ENCODE results near the gene OR4D2.

DNA sequence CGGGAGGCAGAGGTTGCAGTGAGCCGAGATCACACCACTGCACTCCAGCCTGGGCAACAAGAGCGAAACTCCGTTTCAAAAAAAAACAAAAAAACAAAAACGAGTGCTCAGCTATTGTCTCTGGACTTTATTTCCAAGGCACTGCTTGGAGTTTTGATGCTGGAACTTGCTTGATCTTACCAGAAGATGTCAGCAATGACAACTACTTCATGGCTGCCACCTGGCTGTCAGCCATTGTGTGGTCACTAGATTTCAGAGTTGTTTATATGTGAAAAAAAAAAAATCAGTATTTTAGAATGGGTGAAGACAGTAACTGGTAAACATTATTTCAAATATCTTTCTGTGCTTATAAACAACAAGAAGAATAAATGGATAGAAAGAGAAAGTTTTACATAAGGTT lies 44.9 kb upstream of the OR4D2 start:
- no peak for TF ChIP-seq POLR2A (IDR thresholded peaks at IDR 0.05; ENCODE audit: insufficient read depth in 1 of 2, low read depth in 2 of 2, low read length in 2 of 2)
- TF ChIP-seq, protein P1, sequence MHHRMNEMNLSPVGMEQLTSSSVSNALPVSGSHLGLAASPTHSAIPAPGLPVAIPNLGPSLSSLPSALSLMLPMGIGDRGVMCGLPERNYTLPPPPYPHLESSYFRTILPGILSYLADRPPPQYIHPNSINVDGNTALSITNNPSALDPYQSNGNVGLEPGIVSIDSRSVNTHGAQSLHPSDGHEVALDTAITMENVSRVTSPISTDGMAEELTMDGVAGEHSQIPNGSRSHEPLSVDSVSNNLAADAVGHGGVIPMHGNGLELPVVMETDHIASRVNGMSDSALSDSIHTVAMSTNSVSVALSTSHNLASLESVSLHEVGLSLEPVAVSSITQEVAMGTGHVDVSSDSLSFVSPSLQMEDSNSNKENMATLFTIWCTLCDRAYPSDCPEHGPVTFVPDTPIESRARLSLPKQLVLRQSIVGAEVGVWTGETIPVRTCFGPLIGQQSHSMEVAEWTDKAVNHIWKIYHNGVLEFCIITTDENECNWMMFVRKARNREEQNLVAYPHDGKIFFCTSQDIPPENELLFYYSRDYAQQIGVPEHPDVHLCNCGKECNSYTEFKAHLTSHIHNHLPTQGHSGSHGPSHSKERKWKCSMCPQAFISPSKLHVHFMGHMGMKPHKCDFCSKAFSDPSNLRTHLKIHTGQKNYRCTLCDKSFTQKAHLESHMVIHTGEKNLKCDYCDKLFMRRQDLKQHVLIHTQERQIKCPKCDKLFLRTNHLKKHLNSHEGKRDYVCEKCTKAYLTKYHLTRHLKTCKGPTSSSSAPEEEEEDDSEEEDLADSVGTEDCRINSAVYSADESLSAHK (CRISPR knock-in tag; IDR thresholded peaks at IDR 0.05; ENCODE audit: borderline replicate concordance): no peak
- no peak for TF ChIP-seq SMARCC2 (IDR thresholded peaks at IDR 0.05)
- TF ChIP-seq, protein P2, sequence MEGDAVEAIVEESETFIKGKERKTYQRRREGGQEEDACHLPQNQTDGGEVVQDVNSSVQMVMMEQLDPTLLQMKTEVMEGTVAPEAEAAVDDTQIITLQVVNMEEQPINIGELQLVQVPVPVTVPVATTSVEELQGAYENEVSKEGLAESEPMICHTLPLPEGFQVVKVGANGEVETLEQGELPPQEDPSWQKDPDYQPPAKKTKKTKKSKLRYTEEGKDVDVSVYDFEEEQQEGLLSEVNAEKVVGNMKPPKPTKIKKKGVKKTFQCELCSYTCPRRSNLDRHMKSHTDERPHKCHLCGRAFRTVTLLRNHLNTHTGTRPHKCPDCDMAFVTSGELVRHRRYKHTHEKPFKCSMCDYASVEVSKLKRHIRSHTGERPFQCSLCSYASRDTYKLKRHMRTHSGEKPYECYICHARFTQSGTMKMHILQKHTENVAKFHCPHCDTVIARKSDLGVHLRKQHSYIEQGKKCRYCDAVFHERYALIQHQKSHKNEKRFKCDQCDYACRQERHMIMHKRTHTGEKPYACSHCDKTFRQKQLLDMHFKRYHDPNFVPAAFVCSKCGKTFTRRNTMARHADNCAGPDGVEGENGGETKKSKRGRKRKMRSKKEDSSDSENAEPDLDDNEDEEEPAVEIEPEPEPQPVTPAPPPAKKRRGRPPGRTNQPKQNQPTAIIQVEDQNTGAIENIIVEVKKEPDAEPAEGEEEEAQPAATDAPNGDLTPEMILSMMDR (CRISPR knock-in tag; IDR thresholded peaks at IDR 0.05): peak; percentile 50
- no peak for TF ChIP-seq POLR2AphosphoS5 (IDR thresholded peaks at IDR 0.05; ENCODE audit: low read depth, low read length)
- no peak for TF ChIP-seq MEIS1 (CRISPR knock-in tag; IDR thresholded peaks at IDR 0.05; ENCODE audit: borderline replicate concordance)
- TF ChIP-seq CREB1 (IDR thresholded peaks at IDR 0.05): no peak
- no peak for TF ChIP-seq CREB1 (CRISPR knock-in tag; IDR thresholded peaks at IDR 0.05)
- TF ChIP-seq, protein P3, sequence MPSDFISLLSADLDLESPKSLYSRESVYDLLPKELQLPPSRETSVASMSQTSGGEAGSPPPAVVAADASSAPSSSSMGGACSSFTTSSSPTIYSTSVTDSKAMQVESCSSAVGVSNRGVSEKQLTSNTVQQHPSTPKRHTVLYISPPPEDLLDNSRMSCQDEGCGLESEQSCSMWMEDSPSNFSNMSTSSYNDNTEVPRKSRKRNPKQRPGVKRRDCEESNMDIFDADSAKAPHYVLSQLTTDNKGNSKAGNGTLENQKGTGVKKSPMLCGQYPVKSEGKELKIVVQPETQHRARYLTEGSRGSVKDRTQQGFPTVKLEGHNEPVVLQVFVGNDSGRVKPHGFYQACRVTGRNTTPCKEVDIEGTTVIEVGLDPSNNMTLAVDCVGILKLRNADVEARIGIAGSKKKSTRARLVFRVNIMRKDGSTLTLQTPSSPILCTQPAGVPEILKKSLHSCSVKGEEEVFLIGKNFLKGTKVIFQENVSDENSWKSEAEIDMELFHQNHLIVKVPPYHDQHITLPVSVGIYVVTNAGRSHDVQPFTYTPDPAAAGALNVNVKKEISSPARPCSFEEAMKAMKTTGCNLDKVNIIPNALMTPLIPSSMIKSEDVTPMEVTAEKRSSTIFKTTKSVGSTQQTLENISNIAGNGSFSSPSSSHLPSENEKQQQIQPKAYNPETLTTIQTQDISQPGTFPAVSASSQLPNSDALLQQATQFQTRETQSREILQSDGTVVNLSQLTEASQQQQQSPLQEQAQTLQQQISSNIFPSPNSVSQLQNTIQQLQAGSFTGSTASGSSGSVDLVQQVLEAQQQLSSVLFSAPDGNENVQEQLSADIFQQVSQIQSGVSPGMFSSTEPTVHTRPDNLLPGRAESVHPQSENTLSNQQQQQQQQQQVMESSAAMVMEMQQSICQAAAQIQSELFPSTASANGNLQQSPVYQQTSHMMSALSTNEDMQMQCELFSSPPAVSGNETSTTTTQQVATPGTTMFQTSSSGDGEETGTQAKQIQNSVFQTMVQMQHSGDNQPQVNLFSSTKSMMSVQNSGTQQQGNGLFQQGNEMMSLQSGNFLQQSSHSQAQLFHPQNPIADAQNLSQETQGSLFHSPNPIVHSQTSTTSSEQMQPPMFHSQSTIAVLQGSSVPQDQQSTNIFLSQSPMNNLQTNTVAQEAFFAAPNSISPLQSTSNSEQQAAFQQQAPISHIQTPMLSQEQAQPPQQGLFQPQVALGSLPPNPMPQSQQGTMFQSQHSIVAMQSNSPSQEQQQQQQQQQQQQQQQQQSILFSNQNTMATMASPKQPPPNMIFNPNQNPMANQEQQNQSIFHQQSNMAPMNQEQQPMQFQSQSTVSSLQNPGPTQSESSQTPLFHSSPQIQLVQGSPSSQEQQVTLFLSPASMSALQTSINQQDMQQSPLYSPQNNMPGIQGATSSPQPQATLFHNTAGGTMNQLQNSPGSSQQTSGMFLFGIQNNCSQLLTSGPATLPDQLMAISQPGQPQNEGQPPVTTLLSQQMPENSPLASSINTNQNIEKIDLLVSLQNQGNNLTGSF (CRISPR knock-in tag; IDR thresholded peaks at IDR 0.05): no peak
- TF ChIP-seq, protein P4, sequence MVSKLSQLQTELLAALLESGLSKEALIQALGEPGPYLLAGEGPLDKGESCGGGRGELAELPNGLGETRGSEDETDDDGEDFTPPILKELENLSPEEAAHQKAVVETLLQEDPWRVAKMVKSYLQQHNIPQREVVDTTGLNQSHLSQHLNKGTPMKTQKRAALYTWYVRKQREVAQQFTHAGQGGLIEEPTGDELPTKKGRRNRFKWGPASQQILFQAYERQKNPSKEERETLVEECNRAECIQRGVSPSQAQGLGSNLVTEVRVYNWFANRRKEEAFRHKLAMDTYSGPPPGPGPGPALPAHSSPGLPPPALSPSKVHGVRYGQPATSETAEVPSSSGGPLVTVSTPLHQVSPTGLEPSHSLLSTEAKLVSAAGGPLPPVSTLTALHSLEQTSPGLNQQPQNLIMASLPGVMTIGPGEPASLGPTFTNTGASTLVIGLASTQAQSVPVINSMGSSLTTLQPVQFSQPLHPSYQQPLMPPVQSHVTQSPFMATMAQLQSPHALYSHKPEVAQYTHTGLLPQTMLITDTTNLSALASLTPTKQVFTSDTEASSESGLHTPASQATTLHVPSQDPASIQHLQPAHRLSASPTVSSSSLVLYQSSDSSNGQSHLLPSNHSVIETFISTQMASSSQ (IDR thresholded peaks at IDR 0.05; ENCODE audit: low read depth): no peak
- TF ChIP-seq, protein P4 (CRISPR knock-in tag; IDR thresholded peaks at IDR 0.05; ENCODE audit: borderline replicate concordance): no peak

Measured in HepG2 (cell line).